Heart left ventricle (tissue), 16 donors: ENCODE results near the gene SMOC2. TPM values are rescaled to one million over a fixed set of nuclear protein-coding genes. Genes with fewer than 3 reads are reported as not detected.
A peak's percentile ranks its signal among the peaks of the same experiment; 100 is the strongest.

Source experiments
- ATAC-seq, 4 donors: fragments of 200-7000 bp; cut with Tn5 transposase; one replicate each; pipeline ENCODE4 v1.9.1; 2020 to 2022; ENCODE audit warnings: moderate library complexity in 4 of 4, mild to moderate bottlenecking in 3 of 4, moderate number of reproducible peaks in 1 of 4
- DNase-seq, 5 donors: peaks; one replicate each; pipeline ENCODE4 v3.0.0-alpha.2; 2020
- H3K27ac ChIP-seq, 12 donors: fragments of 200-600 bp; sonication (generic) in 4 of 12; one replicate each; pipeline versions ENCODE4 v1.5.0 to v1.8.0; 2016 to 2022; ENCODE audit warnings: mild to moderate bottlenecking in 2 of 12
- H3K27me3 ChIP-seq, 9 donors: fragments of 200-600 bp; sonication (generic) in 2 of 9; one replicate each; pipeline versions ENCODE4 v1.5.1 to v1.8.0; 2016 to 2022; ENCODE audit warnings: mild to moderate bottlenecking in 3 of 9
- H3K36me3 ChIP-seq, 9 donors: fragments of 200-600 bp; sonication (generic) in 2 of 9; one replicate each; pipeline versions ENCODE4 v1.5.0 to v1.8.0; 2018 to 2022; ENCODE audit warnings: mild to moderate bottlenecking in 2 of 9
- H3K4me1 ChIP-seq, 12 donors: fragments of 200-600 bp; sonication (generic) in 4 of 12; one replicate each; pipeline versions ENCODE4 v1.5.0 to v1.8.0; 2016 to 2022; ENCODE audit warnings: mild to moderate bottlenecking in 3 of 12
- H3K4me3 ChIP-seq, 12 donors: fragments of 200-600 bp; sonication (generic) in 4 of 12; one replicate each; pipeline versions ENCODE4 v1.5.0 to v1.8.0; 2017 to 2022; ENCODE audit warnings: mild to moderate bottlenecking in 9 of 12, moderate library complexity in 4 of 12
- H3K9me3 ChIP-seq, 12 donors: fragments of 200-600 bp; sonication (generic) in 4 of 12; one replicate each; pipeline versions ENCODE4 v1.5.0 to v1.8.0; 2016 to 2022; ENCODE audit warnings: mild to moderate bottlenecking in 1 of 12
- CTCF ChIP-seq, 12 donors: fragments of 200-600 bp; sonication (generic) in 4 of 12; IDR thresholded peaks; one replicate each; pipeline versions ENCODE4 v1.5.0 to v1.8.0; 2018 to 2022; ENCODE audit warnings: antibody characterized with exemption in 12 of 12, mild to moderate bottlenecking in 5 of 12
- POLR2A ChIP-seq, 2 donors: fragments of 450-650 bp; IDR thresholded peaks; one replicate each; pipeline ENCODE4 v1.6.1; 2017; ENCODE audit warnings: antibody characterized with exemption in 2 of 2, mild to moderate bottlenecking in 2 of 2, moderate library complexity in 2 of 2
- WGBS, 4 donors: extraction: QIAGEN DNeasy Blood & Tissue Kit in 2 of 4; methylation state at CpG; one replicate each; pipeline versions ENCODE4 v1.1.5 to v1.1.7; 2013 to 2018; 5-methylcytosine and 5-hydroxymethylcytosine counted together
- intact Hi-C, 10 donors: fragments of 100-400 bp; cut with DNase I; formaldehyde crosslinking; loops; one replicate each; pipeline versions ENCODE4 v1.11.1 to v1.14.2; 2022
- polyA plus RNA-seq, 2 donors: library from polyadenylated mRNA; stranded (reverse); fragments of 200-250 nt; gene quantifications; one replicate each; pipeline ENCODE4 v1.2.3, GENCODE V29; 2013
- total RNA-seq, 9 donors: library from RNA; depleted of rRNA in 2 of 9; stranded (reverse); fragments of >200 nt in 2 of 9; fragmentation: NEBNext Ultra II Directional in 3 of 9; extraction: Animal tissue kit (Norgen Biotek cat#: 25700) in 3 of 9; gene quantifications; one replicate each; pipeline versions ENCODE4 v1.1.0 to v1.2.4, GENCODE V29; 2016 to 2023
- donor health status: ischemic (EF 13 %, LVEDD 7.1; RV severe dilation, severe dysfunction).
- donor health status: healthy with polysubstance abuse.
- donor health status: DM: no; HTN: yes; CAD: no.
- donor health status: DM: no; HTN: no; CAD: no.
- donor health status: ischemic (EF 25% LVEDD 6.9; RV normal size, moderate dysfunction).
- donor health status: ischemic (EF 25% LVEDD 5.7; RV mildly dilated, moderate dysfunction).
- donor health status: healthy.
- donor health status: DM: yes; HTN: yes; CAD: no.
- donor health status: ischemic (EF 35%, LVEDD 5.7; RV mildly dilated, moderate dysfunction).
- donor health status: nonischemic (EF 11% LVEDD 7.7; RV severe dilation, severe dysfunction).
- donor health status: DM: yes; HTN: yes; CAD: no.
- donor health status: PGD.
- donor health status: ischemic (EF 29% LVEDD 5.4; RV normal size, mild dysfunction).
- donor health status: nonischemic (EF 23%, LVEDD 6.1; RV moderate dilation, normal function).

The SMOC2 gene
- total and polyA plus RNA-seq, 11 donors, result 5.9 to 44.2 (median 15.7) TPM

GRCh38 chr6:168411793-168412192, 29.2 kb upstream of the SMOC2 start:
- DNase-seq (no peak), ATAC-seq (no peak)
- H3K9me3 ChIP-seq, result no peaks in the 10 kb centered on the region
- no peaks in the 10 kb centered on the region for H3K27me3 ChIP-seq
- no peak overlapping the region for H3K27ac ChIP-seq
- intact Hi-C loops, result no loop called here
- 88 to 94% (median 90%) methylated on average over 24 to 28 of the region's 28 CpGs for WGBS, 4 donors
- H3K4me1 ChIP-seq, result peaks cover 0 to 21% (median 0%) of the 10 kb centered on the region in 12 donors
- no peaks in the 10 kb centered on the region for H3K36me3 ChIP-seq
- no peak for TF ChIP-seq POLR2A (IDR thresholded peaks at IDR 0.05)
- no peak overlapping the region for H3K4me3 ChIP-seq

- Histone ChIP-seq H3K4me1 (peaks cover 0 to 27% (median 0%) of the 10 kb centered on the region in 12 donors), H3K4me3 (no peak overlapping the region), H3K9me3 (no peaks in the 10 kb centered on the region), H3K36me3 (no peaks in the 10 kb centered on the region), H3K27ac (no peak overlapping the region), H3K27me3 (no peaks in the 10 kb centered on the region)
- ATAC-seq (no peak), DNase-seq (no peak)
- TF ChIP-seq POLR2A (IDR thresholded peaks at IDR 0.05) (no peak), CTCF (IDR thresholded peaks at IDR 0.05) (no peak)
- intact Hi-C loops, result no loop called here
- WGBS, 4 donors, result 91 to 95% (median 95%) methylated on average over 11 to 18 of the region's 18 CpGs
These were observed 28.5 kb upstream of the SMOC2 start for GRCh38 chr6:168412456-168412855.

- ATAC-seq (peak in 1 of 4 donors; percentile 58), DNase-seq (no peak)
- intact Hi-C loops, result no loop called here
- TF ChIP-seq POLR2A (IDR thresholded peaks at IDR 0.05) (no peak), CTCF (IDR thresholded peaks at IDR 0.05) (no peak)
- 92 to 96% (median 93%) methylated on average over 58 to 59 of the region's 59 CpGs for WGBS, 4 donors
- no peaks in the 10 kb centered on the region for H3K27me3 ChIP-seq
- peaks cover 0 to 34% (median 0%) of the 10 kb centered on the region in 12 donors for H3K4me1 ChIP-seq
- no peaks in the 10 kb centered on the region for H3K36me3 ChIP-seq
- no peaks in the 10 kb centered on the region for H3K9me3 ChIP-seq
- H3K4me3 ChIP-seq, result peak overlapping the region in 3 of 12 donors; percentile 9 to 12 (median 12)
- peak overlapping the region in 5 of 12 donors; percentile 58 to 81 (median 72) for H3K27ac ChIP-seq
These were observed 27.8 kb upstream of the SMOC2 start for GRCh38 chr6:168413018-168413720.

- TF ChIP-seq CTCF (IDR thresholded peaks at IDR 0.05), result no peak
- no peak for TF ChIP-seq POLR2A (IDR thresholded peaks at IDR 0.05)
- peaks cover 0 to 38% (median 2%) of the 10 kb centered on the region in 12 donors for H3K4me1 ChIP-seq
- peak overlapping the region in 4 of 12 donors; percentile 1 to 12 (median 10) for H3K4me3 ChIP-seq
- DNase-seq (no peak), ATAC-seq (no peak)
- WGBS, 4 donors, result 78 to 89% (median 83%) methylated on average over 17 of the region's 17 CpGs
- intact Hi-C loops, result no loop called here
- H3K36me3 ChIP-seq, result no peaks in the 10 kb centered on the region
- peak overlapping the region in 6 of 12 donors; percentile 34 to 81 (median 68) for H3K27ac ChIP-seq
- no peaks in the 10 kb centered on the region for H3K27me3 ChIP-seq
- no peaks in the 10 kb centered on the region for H3K9me3 ChIP-seq
These were observed 27.1 kb upstream of the SMOC2 start for GRCh38 chr6:168413856-168414255.
